ENCODE data around the gene MIS18BP1.
"Not testable (repeated sequence)": the region's sequence is repeated elsewhere in the genome, so short reads cannot be mapped to it uniquely, and the experiment has no call there.

MIS18BP1 gene

GRCh38 chr14:45242706-45243105 is 10.3 kb downstream of the MIS18BP1 start:
- DNase-seq = no peak

GRCh38 chr14:45238988-45239387 is 14.0 kb downstream of the MIS18BP1 start:
- DNase-seq = no peak

- DNase-seq = no peak
Measured at GRCh38 chr14:45227566-45227965, 25.4 kb downstream of the MIS18BP1 start.

GRCh38 chr14:45222485-45223262 is 30.3 kb downstream of the MIS18BP1 start:
- no peak for DNase-seq

- DNase-seq = not testable (repeated sequence)
Measured at GRCh38 chr14:45214341-45214740, 38.7 kb downstream of the MIS18BP1 start.

GRCh38 chr14:45213716-45214115 is 39.3 kb downstream of the MIS18BP1 start:
- DNase-seq = not testable (repeated sequence)

- no peak for DNase-seq
Measured at GRCh38 chr14:45212231-45212630, 40.8 kb downstream of the MIS18BP1 start.

- DNase-seq = no peak
Measured at GRCh38 chr14:45211295-45211694, 41.7 kb downstream of the MIS18BP1 start.

GRCh38 chr14:45210159-45210558 is 42.8 kb downstream of the MIS18BP1 start:
- DNase-seq = no peak

- DNase-seq = no peak
Measured at GRCh38 chr14:45204241-45204640, 48.8 kb downstream of the MIS18BP1 start.

- peak; percentile 18 for DNase-seq
Measured at GRCh38 chr14:45201905-45202304, 51.1 kb downstream of the MIS18BP1 start.

- DNase-seq = peak; percentile 42
Measured at GRCh38 chr14:45199230-45199629, 53.8 kb downstream of the MIS18BP1 start.

- DNase-seq = peak; percentile 81
Measured at GRCh38 chr14:45198551-45198950, 54.5 kb downstream of the MIS18BP1 start.

- DNase-seq = no peak
Measured at GRCh38 chr14:45194964-45195363, 58.0 kb downstream of the MIS18BP1 start.

GRCh38 chr14:45185100-45185814 is 67.7 kb downstream of the MIS18BP1 start:
- DNase-seq = peak; percentile 54

- DNase-seq = no peak
Measured at GRCh38 chr14:45181806-45182205, 71.2 kb downstream of the MIS18BP1 start.

GRCh38 chr14:45181329-45181728 is 71.7 kb downstream of the MIS18BP1 start:
- no peak for DNase-seq

- peak; percentile 92 for DNase-seq
Measured at GRCh38 chr14:45177076-45177475, 75.9 kb downstream of the MIS18BP1 start.

GRCh38 chr14:45169906-45170305 is 83.1 kb downstream of the MIS18BP1 start:
- DNase-seq = no peak

- peak; percentile 20 for DNase-seq
Measured at GRCh38 chr14:45156067-45156466, 96.9 kb downstream of the MIS18BP1 start.
